Left lung (tissue), 10 donors: ENCODE measurements around the gene EBF4. TPM values are rescaled to one million over a fixed set of nuclear protein-coding genes. Genes with fewer than 3 reads are reported as not detected.

Experiments
- ATAC-seq: fragments of 200-7000 bp; cut with Tn5 transposase; one replicate; pipeline ENCODE4 v1.9.1; 2020; ENCODE audit warnings: moderate library complexity
- DNase-seq, 4 donors: peaks; one replicate each; pipeline ENCODE4 v3.0.0-alpha.2; 2013 to 2020
- H3K27ac ChIP-seq, 2 donors: fragments of 200-600 bp; sonication (generic) in 1 of 2; one replicate each; pipeline versions ENCODE4 v1.5.0 to v1.8.0; 2020 to 2021
- H3K27me3 ChIP-seq, 2 donors: fragments of 200-600 bp; sonication (generic) in 1 of 2; one replicate each; pipeline versions ENCODE4 v1.5.0 to v1.8.0; 2020 to 2021
- H3K36me3 ChIP-seq, 2 donors: fragments of 200-600 bp; sonication (generic) in 1 of 2; one replicate each; pipeline versions ENCODE4 v1.5.0 to v1.8.0; 2020 to 2021
- H3K4me1 ChIP-seq, 2 donors: fragments of 200-600 bp; one replicate each; pipeline ENCODE4 v1.8.0; 2021
- H3K4me3 ChIP-seq, 2 donors: fragments of 200-600 bp; sonication (generic) in 1 of 2; one replicate each; pipeline versions ENCODE4 v1.5.0 to v1.8.0; 2020 to 2021; ENCODE audit warnings: mild to moderate bottlenecking in 1 of 2
- H3K9me3 ChIP-seq, 2 donors: fragments of 200-600 bp; sonication (generic) in 1 of 2; one replicate each; pipeline versions ENCODE4 v1.5.0 to v1.8.0; 2020 to 2021
- intact Hi-C, 2 donors: fragments of 100-400 bp; cut with DNase I; formaldehyde crosslinking; loops; one replicate each; pipeline versions ENCODE4 v1.11.2 to v1.14.2; 2022
- polyA plus RNA-seq, 6 donors: library from polyadenylated mRNA; unstranded; fragments of 120-200 nt; gene quantifications; one replicate each; pipeline ENCODE4 v1.2.1, GENCODE V29; 2013; ENCODE audit not compliant: insufficient read length in 6 of 6
- total RNA-seq, 2 donors: library from RNA; stranded (reverse); fragmentation: NEBNext Ultra II Directional; extraction: Animal tissue kit (Norgen Biotek cat#: 25700); gene quantifications; one replicate each; pipeline ENCODE4 v1.2.1, GENCODE V29; 2021
- TF ChIP-seq, protein P1 (sequence below), 2 donors: fragments of 200-600 bp; sonication (generic) in 1 of 2; IDR thresholded peaks; one replicate each; pipeline versions ENCODE4 v1.5.0 to v1.8.0; 2021; ENCODE audit warnings: antibody characterized with exemption in 2 of 2
- donor health status: DM: no; HTN: yes; CAD: no.
- donor health status: DM: no; HTN: no; CAD: no.

EBF4 gene
- total and polyA plus RNA-seq, 8 donors: 10.0 to 55.9 (median 40.0) TPM

GRCh38 chr20:2773812-2774211 is 81.2 kb downstream of the EBF4 start:
- TF ChIP-seq, protein P1, sequence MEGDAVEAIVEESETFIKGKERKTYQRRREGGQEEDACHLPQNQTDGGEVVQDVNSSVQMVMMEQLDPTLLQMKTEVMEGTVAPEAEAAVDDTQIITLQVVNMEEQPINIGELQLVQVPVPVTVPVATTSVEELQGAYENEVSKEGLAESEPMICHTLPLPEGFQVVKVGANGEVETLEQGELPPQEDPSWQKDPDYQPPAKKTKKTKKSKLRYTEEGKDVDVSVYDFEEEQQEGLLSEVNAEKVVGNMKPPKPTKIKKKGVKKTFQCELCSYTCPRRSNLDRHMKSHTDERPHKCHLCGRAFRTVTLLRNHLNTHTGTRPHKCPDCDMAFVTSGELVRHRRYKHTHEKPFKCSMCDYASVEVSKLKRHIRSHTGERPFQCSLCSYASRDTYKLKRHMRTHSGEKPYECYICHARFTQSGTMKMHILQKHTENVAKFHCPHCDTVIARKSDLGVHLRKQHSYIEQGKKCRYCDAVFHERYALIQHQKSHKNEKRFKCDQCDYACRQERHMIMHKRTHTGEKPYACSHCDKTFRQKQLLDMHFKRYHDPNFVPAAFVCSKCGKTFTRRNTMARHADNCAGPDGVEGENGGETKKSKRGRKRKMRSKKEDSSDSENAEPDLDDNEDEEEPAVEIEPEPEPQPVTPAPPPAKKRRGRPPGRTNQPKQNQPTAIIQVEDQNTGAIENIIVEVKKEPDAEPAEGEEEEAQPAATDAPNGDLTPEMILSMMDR (IDR thresholded peaks at IDR 0.05): no peak
- no peaks in the 10 kb centered on the region for H3K36me3 ChIP-seq
- H3K4me3 ChIP-seq: no peak overlapping the region
- DNase-seq (no peak), ATAC-seq (no peak)
- intact Hi-C loops: no loop called here
- peaks cover 0 to 3% of the 10 kb centered on the region in 2 donors for H3K9me3 ChIP-seq
- H3K27me3 ChIP-seq: peaks cover 0 to 16% of the 10 kb centered on the region in 2 donors
- H3K4me1 ChIP-seq: no peaks in the 10 kb centered on the region
- H3K27ac ChIP-seq: no peak overlapping the region

GRCh38 chr20:2775139-2775538 is 82.6 kb downstream of the EBF4 start:
- ATAC-seq (no peak), DNase-seq (no peak)
- TF ChIP-seq, protein P1 (IDR thresholded peaks at IDR 0.05): no peak
- intact Hi-C loops: no loop called here
- Histone ChIP-seq H3K27ac (no peak overlapping the region), H3K4me3 (no peak overlapping the region), H3K4me1 (no peaks in the 10 kb centered on the region), H3K27me3 (peaks cover 3 to 5% of the 10 kb centered on the region in 2 donors), H3K9me3 (peaks cover 0 to 3% of the 10 kb centered on the region in 2 donors), H3K36me3 (no peaks in the 10 kb centered on the region)

DNA sequence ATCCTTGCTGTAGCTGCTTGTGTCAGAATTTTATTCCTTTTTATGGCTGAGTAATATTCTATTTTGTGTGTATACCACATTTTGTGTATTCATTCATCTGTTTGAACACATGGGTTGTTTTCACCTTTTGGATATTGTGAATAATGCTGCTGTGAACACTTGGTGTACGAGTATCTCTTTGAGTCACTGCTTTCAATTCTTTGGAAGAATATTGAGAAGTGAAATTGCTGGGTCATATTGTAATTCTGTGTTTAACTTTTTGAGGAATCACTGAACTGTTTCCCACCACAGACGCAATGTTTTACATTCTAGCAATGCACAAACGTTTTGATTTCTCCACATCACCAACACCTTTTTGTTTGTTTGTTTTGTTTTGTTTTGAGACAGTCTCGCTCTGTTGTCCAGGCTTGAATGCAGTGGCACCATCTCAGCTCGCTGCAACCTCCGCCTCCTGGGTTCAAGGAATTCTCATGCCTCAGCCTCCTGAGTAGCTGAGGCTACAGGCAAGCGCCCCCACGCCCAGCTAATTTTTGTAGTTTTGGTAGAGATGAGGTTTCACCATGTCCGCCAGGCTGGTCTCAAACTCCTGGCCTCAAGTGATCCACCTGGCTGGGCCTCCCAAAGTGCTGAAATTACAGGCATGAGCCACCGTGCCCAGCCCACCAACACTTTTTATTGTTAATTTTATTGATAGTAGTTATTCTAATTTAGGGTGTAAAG is 86.2 kb downstream of the EBF4 start:
- ATAC-seq (no peak), DNase-seq (no peak)
- H3K9me3 ChIP-seq: peaks cover 0 to 3% of the 10 kb centered on the region in 2 donors
- TF ChIP-seq, protein P1 (IDR thresholded peaks at IDR 0.05): no peak
- no peak overlapping the region for H3K27ac ChIP-seq
- H3K4me1 ChIP-seq: no peaks in the 10 kb centered on the region
- H3K36me3 ChIP-seq: no peaks in the 10 kb centered on the region
- peaks cover 3 to 11% of the 10 kb centered on the region in 2 donors for H3K27me3 ChIP-seq
- intact Hi-C loops: no loop called here
- no peak overlapping the region for H3K4me3 ChIP-seq

- DNase-seq (no peak), ATAC-seq (no peak)
- Histone ChIP-seq H3K9me3 (no peaks in the 10 kb centered on the region), H3K27me3 (peaks cover 3 to 11% of the 10 kb centered on the region in 2 donors), H3K4me3 (no peak overlapping the region), H3K36me3 (no peaks in the 10 kb centered on the region), H3K27ac (no peak overlapping the region), H3K4me1 (no peaks in the 10 kb centered on the region)
- TF ChIP-seq, protein P1 (IDR thresholded peaks at IDR 0.05): no peak
- intact Hi-C loops: no loop called here
Observed at GRCh38 chr20:2780948-2781347, 88.4 kb downstream of the EBF4 start.

GRCh38 chr20:2783908-2784566 is 91.5 kb downstream of the EBF4 start:
- Histone ChIP-seq H3K36me3 (no peaks in the 10 kb centered on the region), H3K27ac (no peak overlapping the region), H3K4me3 (no peak overlapping the region), H3K27me3 (peaks cover 3 to 12% of the 10 kb centered on the region in 2 donors), H3K9me3 (no peaks in the 10 kb centered on the region), H3K4me1 (no peaks in the 10 kb centered on the region)
- ATAC-seq (no peak), DNase-seq (no peak)
- intact Hi-C loops: no loop called here
- TF ChIP-seq, protein P1 (IDR thresholded peaks at IDR 0.05): no peak
